ENCODE data around the gene FUT9.

Gene FUT9

GRCh38 chr6:96073555-96073954 is 57.8 kb downstream of the FUT9 start:
- no peak for DNase-seq (ENCODE audit: low spot score)

- no peak for DNase-seq (ENCODE audit: low spot score)
Observed at GRCh38 chr6:96074006-96074405, 58.2 kb downstream of the FUT9 start.

- DNase-seq (ENCODE audit: low spot score), result no peak
Observed at GRCh38 chr6:96075826-96076225, 60.1 kb downstream of the FUT9 start.

GRCh38 chr6:96086745-96087144 is 71.0 kb downstream of the FUT9 start:
- DNase-seq (ENCODE audit: low spot score), result no peak

- DNase-seq (ENCODE audit: low spot score), result no peak
Observed at GRCh38 chr6:96089173-96089572, 73.4 kb downstream of the FUT9 start.

GRCh38 chr6:96094077-96094476 is 78.3 kb downstream of the FUT9 start:
- DNase-seq (ENCODE audit: low spot score), result no peak

- DNase-seq (ENCODE audit: low spot score), result no peak
Observed at GRCh38 chr6:96099069-96099468, 83.3 kb downstream of the FUT9 start.

- no peak for DNase-seq (ENCODE audit: low spot score)
Observed at GRCh38 chr6:96101564-96101963, 85.8 kb downstream of the FUT9 start.

- DNase-seq (ENCODE audit: low spot score), result no peak
Observed at GRCh38 chr6:96104910-96105309, 89.1 kb downstream of the FUT9 start.

GRCh38 chr6:96110878-96111277 is 95.1 kb downstream of the FUT9 start:
- no peak for DNase-seq (ENCODE audit: low spot score)

GRCh38 chr6:96116674-96117073 is 100.9 kb downstream of the FUT9 start:
- no peak for DNase-seq (ENCODE audit: low spot score)

GRCh38 chr6:96124778-96125177 is 109.0 kb downstream of the FUT9 start:
- no peak for DNase-seq (ENCODE audit: low spot score)

- DNase-seq (ENCODE audit: low spot score), result no peak
Observed at GRCh38 chr6:96138406-96138805, 122.6 kb downstream of the FUT9 start.

GRCh38 chr6:96142142-96142541 is 126.4 kb downstream of the FUT9 start:
- DNase-seq (ENCODE audit: low spot score), result no peak

- no peak for DNase-seq (ENCODE audit: low spot score)
Observed at GRCh38 chr6:96150431-96150830, 134.7 kb downstream of the FUT9 start.

- no peak for DNase-seq (ENCODE audit: low spot score)
Observed at GRCh38 chr6:96151707-96152106, 135.9 kb downstream of the FUT9 start.

- DNase-seq (ENCODE audit: low spot score), result no peak
Observed at GRCh38 chr6:96152114-96152708, 136.4 kb downstream of the FUT9 start.

GRCh38 chr6:96153775-96154174 is 138.0 kb downstream of the FUT9 start:
- DNase-seq (ENCODE audit: low spot score), result no peak

- no peak for DNase-seq (ENCODE audit: low spot score)
Observed at GRCh38 chr6:96156425-96156824, 140.7 kb downstream of the FUT9 start.

GRCh38 chr6:96157018-96157565 is 141.3 kb downstream of the FUT9 start:
- DNase-seq (ENCODE audit: low spot score), result no peak

GRCh38 chr6:96162711-96163120 is 146.9 kb downstream of the FUT9 start:
- no peak for DNase-seq (ENCODE audit: low spot score)

- DNase-seq (ENCODE audit: low spot score), result no peak
Observed at GRCh38 chr6:96164802-96165201, 149.0 kb downstream of the FUT9 start.

- DNase-seq (ENCODE audit: low spot score), result no peak
Observed at GRCh38 chr6:96171112-96171511, 155.3 kb downstream of the FUT9 start.

- no peak for DNase-seq (ENCODE audit: low spot score)
Observed at GRCh38 chr6:96184798-96185197, 169.0 kb downstream of the FUT9 start.

Data from CD4-positive, alpha-beta T cell treated with Interleukin-6 at 100 ng/mL for 8 hours (primary cell).